GM19452 (cell line): ENCODE results near the gene FHOD3.

Source experiments
- ATAC-seq: cut with Tn5 transposase; IDR thresholded peaks from one replicate; pipeline ENCODE4 v1.9.1; 2021; ENCODE audit not compliant: unreplicated experiment

FHOD3 gene

GRCh38 chr18:36403896-36404820 lies 106.6 kb downstream of the FHOD3 start:
- ATAC-seq: no peak

GRCh38 chr18:36405611-36406010 lies 108.1 kb downstream of the FHOD3 start:
- no peak for ATAC-seq

GRCh38 chr18:36406805-36407204 lies 109.3 kb downstream of the FHOD3 start:
- no peak for ATAC-seq

- no peak for ATAC-seq
Observed at GRCh38 chr18:36408606-36409005, 111.1 kb downstream of the FHOD3 start.

- ATAC-seq: no peak
Observed at GRCh38 chr18:36409779-36410178, 112.3 kb downstream of the FHOD3 start.

GRCh38 chr18:36410346-36410745 lies 112.8 kb downstream of the FHOD3 start:
- no peak for ATAC-seq

- ATAC-seq: no peak
Observed at GRCh38 chr18:36411745-36412168, 114.2 kb downstream of the FHOD3 start.

- ATAC-seq: no peak
Observed at GRCh38 chr18:36412778-36413177, 115.3 kb downstream of the FHOD3 start.

- no peak for ATAC-seq
Observed at GRCh38 chr18:36415171-36415570, 117.7 kb downstream of the FHOD3 start.

- ATAC-seq: no peak
Observed at GRCh38 chr18:36415625-36416024, 118.1 kb downstream of the FHOD3 start.

GRCh38 chr18:36419188-36419899 lies 121.8 kb downstream of the FHOD3 start:
- no peak for ATAC-seq

- no peak for ATAC-seq
Observed at GRCh38 chr18:36419900-36420531, 122.5 kb downstream of the FHOD3 start.

GRCh38 chr18:36420826-36421225 lies 123.3 kb downstream of the FHOD3 start:
- no peak for ATAC-seq

GRCh38 chr18:36424741-36425142 lies 127.2 kb downstream of the FHOD3 start:
- ATAC-seq: no peak

GRCh38 chr18:36427369-36427768 lies 129.9 kb downstream of the FHOD3 start:
- no peak for ATAC-seq

GRCh38 chr18:36427831-36428230 lies 130.3 kb downstream of the FHOD3 start:
- ATAC-seq: no peak

GRCh38 chr18:36428431-36429029 lies 131.0 kb downstream of the FHOD3 start:
- ATAC-seq: no peak

GRCh38 chr18:36432880-36433555 lies 135.5 kb downstream of the FHOD3 start:
- ATAC-seq: no peak

- no peak for ATAC-seq
Observed at GRCh38 chr18:36436387-36436786, 138.9 kb downstream of the FHOD3 start.

- no peak for ATAC-seq
Observed at GRCh38 chr18:36440614-36441013, 143.1 kb downstream of the FHOD3 start.
